ENCODE measurements around the gene SPECC1L.
"Not testable (repeated sequence)": the region's sequence is repeated elsewhere in the genome, so short reads cannot be mapped to it uniquely, and the experiment has no call there.

DNA sequence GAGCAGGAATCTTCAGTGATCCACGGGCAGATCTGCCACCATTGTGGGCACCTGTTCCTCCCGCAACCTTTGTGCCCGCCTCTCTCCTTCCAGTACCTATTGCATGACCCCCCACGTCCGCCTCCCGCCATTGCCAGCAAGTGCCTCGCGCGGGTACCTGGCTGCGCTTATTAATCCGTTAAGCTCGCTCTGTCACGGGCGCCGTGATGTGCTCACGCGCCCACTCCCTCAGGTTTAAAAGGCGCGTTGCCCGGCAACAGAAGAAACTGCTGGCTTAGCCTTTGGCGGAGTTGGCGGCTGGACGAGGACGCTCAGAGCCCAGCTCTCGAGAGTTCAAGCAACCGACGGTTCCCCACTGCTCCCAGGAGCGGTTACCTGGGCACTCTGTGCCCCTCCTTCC is 19.3 kb upstream of the SPECC1L start:
- not testable (repeated sequence) for TF ChIP-seq ELF1 (IDR thresholded peaks at IDR 0.05; ENCODE audit: borderline replicate concordance, low read depth); POLR2A (IDR thresholded peaks at IDR 0.05; ENCODE audit: borderline replicate concordance, extremely low read depth, insufficient read depth, insufficient read length); TCF7L2 (IDR thresholded peaks at IDR 0.05; ENCODE audit: borderline replicate concordance, extremely low read depth, insufficient read depth, insufficient read length); POLR2AphosphoS5 (IDR thresholded peaks at IDR 0.05; ENCODE audit: low read depth, low read length); EZH2 (IDR thresholded peaks at IDR 0.05); CEBPB (IDR thresholded peaks at IDR 0.05; ENCODE audit: low read depth); ZFX (IDR thresholded peaks at IDR 0.05)
- TF ChIP-seq, protein P1, sequence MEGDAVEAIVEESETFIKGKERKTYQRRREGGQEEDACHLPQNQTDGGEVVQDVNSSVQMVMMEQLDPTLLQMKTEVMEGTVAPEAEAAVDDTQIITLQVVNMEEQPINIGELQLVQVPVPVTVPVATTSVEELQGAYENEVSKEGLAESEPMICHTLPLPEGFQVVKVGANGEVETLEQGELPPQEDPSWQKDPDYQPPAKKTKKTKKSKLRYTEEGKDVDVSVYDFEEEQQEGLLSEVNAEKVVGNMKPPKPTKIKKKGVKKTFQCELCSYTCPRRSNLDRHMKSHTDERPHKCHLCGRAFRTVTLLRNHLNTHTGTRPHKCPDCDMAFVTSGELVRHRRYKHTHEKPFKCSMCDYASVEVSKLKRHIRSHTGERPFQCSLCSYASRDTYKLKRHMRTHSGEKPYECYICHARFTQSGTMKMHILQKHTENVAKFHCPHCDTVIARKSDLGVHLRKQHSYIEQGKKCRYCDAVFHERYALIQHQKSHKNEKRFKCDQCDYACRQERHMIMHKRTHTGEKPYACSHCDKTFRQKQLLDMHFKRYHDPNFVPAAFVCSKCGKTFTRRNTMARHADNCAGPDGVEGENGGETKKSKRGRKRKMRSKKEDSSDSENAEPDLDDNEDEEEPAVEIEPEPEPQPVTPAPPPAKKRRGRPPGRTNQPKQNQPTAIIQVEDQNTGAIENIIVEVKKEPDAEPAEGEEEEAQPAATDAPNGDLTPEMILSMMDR (IDR thresholded peaks at IDR 0.05 in 2 of 3, conservative IDR thresholded peaks at IDR 0.05 in 1 of 3; ENCODE audit: borderline replicate concordance in 1 of 3, insufficient read depth in 1 of 3, low read depth in 2 of 3, low read length in 2 of 3): not testable (repeated sequence)
- TF ChIP-seq, protein P2, sequence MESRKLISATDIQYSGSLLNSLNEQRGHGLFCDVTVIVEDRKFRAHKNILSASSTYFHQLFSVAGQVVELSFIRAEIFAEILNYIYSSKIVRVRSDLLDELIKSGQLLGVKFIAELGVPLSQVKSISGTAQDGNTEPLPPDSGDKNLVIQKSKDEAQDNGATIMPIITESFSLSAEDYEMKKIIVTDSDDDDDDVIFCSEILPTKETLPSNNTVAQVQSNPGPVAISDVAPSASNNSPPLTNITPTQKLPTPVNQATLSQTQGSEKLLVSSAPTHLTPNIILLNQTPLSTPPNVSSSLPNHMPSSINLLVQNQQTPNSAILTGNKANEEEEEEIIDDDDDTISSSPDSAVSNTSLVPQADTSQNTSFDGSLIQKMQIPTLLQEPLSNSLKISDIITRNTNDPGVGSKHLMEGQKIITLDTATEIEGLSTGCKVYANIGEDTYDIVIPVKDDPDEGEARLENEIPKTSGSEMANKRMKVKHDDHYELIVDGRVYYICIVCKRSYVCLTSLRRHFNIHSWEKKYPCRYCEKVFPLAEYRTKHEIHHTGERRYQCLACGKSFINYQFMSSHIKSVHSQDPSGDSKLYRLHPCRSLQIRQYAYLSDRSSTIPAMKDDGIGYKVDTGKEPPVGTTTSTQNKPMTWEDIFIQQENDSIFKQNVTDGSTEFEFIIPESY (IDR thresholded peaks at IDR 0.05; ENCODE audit: extremely low read depth, insufficient replicate concordance, low read length): not testable (repeated sequence)
